HepG2 (cell line): ENCODE data around the gene LRRC28. TPM values are rescaled to one million over a fixed set of nuclear protein-coding genes. Genes with fewer than 3 reads are reported as not detected.

Experiments
- CBX5 ChIP-seq: sonication (generic); formaldehyde crosslinking; IDR thresholded peaks from 2 replicates; pipeline ENCODE4 v1.4.0; 2020; ENCODE audit warnings: missing genetic modification reagents, borderline replicate concordance
- EP300 ChIP-seq, 3 experiments: sonication (generic) in 1 of 3; formaldehyde crosslinking in 1 of 3; IDR thresholded peaks; 2 replicates each; pipeline versions ENCODE4 v1.5.1 to v1.6.1; 2011 to 2020; ENCODE audit warnings: low read depth in 2 of 3, low read length in 2 of 3, borderline replicate concordance in 1 of 3, improper control_type of control experiment in 1 of 3, mild to moderate bottlenecking in 1 of 3, missing genetic modification reagents in 1 of 3, moderate library complexity in 1 of 3
- HOMEZ ChIP-seq: IDR thresholded peaks from 2 replicates; pipeline ENCODE4 v1.6.1; 2016; ENCODE audit warnings: low read depth
- LCORL ChIP-seq, 2 experiments: fragments of 450-650 bp in 1 of 2; sonication (generic) in 1 of 2; formaldehyde crosslinking in 1 of 2; IDR thresholded peaks; 2 replicates each; pipeline versions ENCODE4 v1.5.0 to v1.6.1; 2017 to 2020; ENCODE audit warnings: antibody characterized with exemption in 1 of 2, missing genetic modification reagents in 1 of 2
- NFATC3 ChIP-seq: sonication (generic); formaldehyde crosslinking; IDR thresholded peaks from 2 replicates; pipeline ENCODE4 v1.5.1; 2020; ENCODE audit warnings: mild to moderate bottlenecking, missing genetic modification reagents
- NFE2 ChIP-seq: sonication (generic); formaldehyde crosslinking; IDR thresholded peaks from 2 replicates; pipeline ENCODE4 v1.4.0; 2020; ENCODE audit warnings: missing genetic modification reagents
- PAWR ChIP-seq: sonication (generic); formaldehyde crosslinking; IDR thresholded peaks from 2 replicates; pipeline ENCODE4 v1.4.0; 2020; ENCODE audit warnings: missing genetic modification reagents, mild to moderate bottlenecking, borderline replicate concordance
- PCBP2 ChIP-seq: fragments of 200-400 bp; formaldehyde crosslinking; optimal IDR thresholded peaks from 2 replicates; pipeline ENCODE3; 2018; ENCODE audit warnings: low read length, low read depth; ENCODE audit not compliant: poor library complexity, severe bottlenecking
- TGIF2 ChIP-seq: IDR thresholded peaks from 2 replicates; pipeline ENCODE4 v1.6.1; 2016; ENCODE audit warnings: control low read depth, missing compliant biosample characterization
- ZBTB21 ChIP-seq: sonication (generic); formaldehyde crosslinking; IDR thresholded peaks from 2 replicates; pipeline ENCODE4 v1.4.0; 2020; ENCODE audit warnings: missing genetic modification reagents
- ZBTB49 ChIP-seq: sonication (generic); formaldehyde crosslinking; IDR thresholded peaks from 2 replicates; pipeline ENCODE4 v1.4.0; 2020; ENCODE audit warnings: missing genetic modification reagents, borderline replicate concordance
- ZBTB7B ChIP-seq: sonication (generic); formaldehyde crosslinking; IDR thresholded peaks from 2 replicates; pipeline ENCODE4 v1.4.0; 2020; ENCODE audit warnings: missing genetic modification reagents
- ZMYM3 ChIP-seq: sonication (generic); formaldehyde crosslinking; IDR thresholded peaks from 2 replicates; pipeline ENCODE4 v1.5.1; 2020; ENCODE audit warnings: mild to moderate bottlenecking, missing genetic modification reagents
- ZNF17 ChIP-seq: sonication (generic); formaldehyde crosslinking; IDR thresholded peaks from 2 replicates; pipeline ENCODE4 v1.5.0; 2020; ENCODE audit warnings: mild to moderate bottlenecking, missing genetic modification reagents
- ZNF180 ChIP-seq: sonication (generic); formaldehyde crosslinking; IDR thresholded peaks from 2 replicates; pipeline ENCODE4 v1.4.0; 2020; ENCODE audit warnings: low read depth, missing genetic modification reagents, borderline replicate concordance
- ZNF3 ChIP-seq: IDR thresholded peaks from 2 replicates; pipeline ENCODE4 v1.7.0; 2017; ENCODE audit warnings: inconsistent platforms
- ZNF543 ChIP-seq: sonication (generic); formaldehyde crosslinking; IDR thresholded peaks from 2 replicates; pipeline ENCODE4 v1.4.0; 2020; ENCODE audit warnings: mild to moderate bottlenecking, missing genetic modification reagents
- ZNF672 ChIP-seq: sonication (generic); formaldehyde crosslinking; IDR thresholded peaks from 2 replicates; pipeline ENCODE4 v1.8.1; 2022; ENCODE audit warnings: missing genetic modification reagents
- ZNF766 ChIP-seq: sonication (generic); formaldehyde crosslinking; IDR thresholded peaks from 2 replicates; pipeline ENCODE4 v1.5.0; 2020; ENCODE audit warnings: missing genetic modification reagents, borderline replicate concordance
- ZNF781 ChIP-seq: sonication (generic); formaldehyde crosslinking; IDR thresholded peaks from 2 replicates; pipeline ENCODE4 v1.5.1; 2020; ENCODE audit warnings: borderline replicate concordance, mild to moderate bottlenecking, missing genetic modification reagents; ENCODE audit errors: not compliant biosample characterization
- polyA plus RNA-seq, 8 experiments: library from polyadenylated mRNA; depleted of rRNA in 3 of 8; stranded (reverse) in 7 of 8; unstranded in 1 of 8; fragments of >200 nt; fragmentation: Illumina TruSeq in 4 of 8; extraction: Trizol in 4 of 8; gene quantifications; 2 replicates each; pipeline versions ENCODE4 v1.2.1 to v1.2.3, GENCODE V29; 2011 to 2016; ENCODE audit warnings: low read depth in 4 of 8, missing spikeins in 1 of 8, mixed read lengths in 1 of 8; ENCODE audit not compliant: insufficient read depth in 1 of 8
- total RNA-seq, 5 experiments: library from RNA; depleted of rRNA; stranded (reverse); fragments of >200 nt; fragmentation: Illumina TruSeq; extraction: Trizol; gene quantifications; 2 replicates each; pipeline ENCODE4 v1.2.3, GENCODE V29; 2016; ENCODE audit warnings: low read depth in 1 of 5
- TF ChIP-seq, protein P1 (sequence below): sonication (generic); formaldehyde crosslinking; IDR thresholded peaks from 2 replicates; pipeline ENCODE4 v1.9.0; 2022; ENCODE audit warnings: low read depth, missing genetic modification reagents
- TF ChIP-seq, protein P2 (sequence below): IDR thresholded peaks from 2 replicates; pipeline ENCODE4 v1.6.1; 2012; ENCODE audit warnings: low read length, improper control_type of control experiment

Gene LRRC28
- total and polyA plus RNA-seq, 2 of the 13 experiments (the other 11 are each of a cell fraction or from before 2014, with no cell fraction given): 17.5 to 21.3 TPM

DNA sequence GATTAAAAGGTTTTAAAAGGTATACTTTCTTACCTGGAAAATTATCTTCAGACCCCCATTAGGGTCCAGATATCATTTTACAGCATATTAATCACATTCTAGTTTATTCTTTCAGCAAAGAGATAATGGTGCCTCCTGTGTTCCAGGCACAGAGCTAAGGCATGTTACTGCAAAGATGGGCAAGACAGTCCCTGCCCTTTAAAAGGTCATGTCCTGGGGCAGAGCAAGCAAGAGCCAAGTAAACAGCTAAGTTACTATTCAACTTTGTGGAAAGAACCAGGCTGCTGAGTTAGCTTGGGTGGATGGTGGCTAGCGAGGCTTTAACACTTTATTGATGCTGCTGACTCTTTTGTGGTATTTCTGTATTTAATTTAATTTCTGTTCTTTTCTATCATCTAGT is 75.0 kb downstream of the LRRC28 start (continued):
- no peak for TF ChIP-seq ZBTB7B (CRISPR knock-in tag)
- TF ChIP-seq ZNF781 (CRISPR knock-in tag): no peak
- TF ChIP-seq PAWR: no peak
- TF ChIP-seq LCORL (IDR thresholded peaks at IDR 0.05): no peak
- 0 out of 2 replicates have a peak, but pooled peaks have one; percentile 32 for TF ChIP-seq LCORL (CRISPR knock-in tag; IDR thresholded peaks at IDR 0.05)
- no peak for TF ChIP-seq CBX5
- peak; percentile 72 for TF ChIP-seq ZMYM3 (CRISPR knock-in tag)
- no peak for TF ChIP-seq ZNF3 (CRISPR knock-in tag)
- no peak for TF ChIP-seq ZNF672 (CRISPR knock-in tag)
- peak; percentile 98 for TF ChIP-seq HOMEZ
- TF ChIP-seq, protein P1, sequence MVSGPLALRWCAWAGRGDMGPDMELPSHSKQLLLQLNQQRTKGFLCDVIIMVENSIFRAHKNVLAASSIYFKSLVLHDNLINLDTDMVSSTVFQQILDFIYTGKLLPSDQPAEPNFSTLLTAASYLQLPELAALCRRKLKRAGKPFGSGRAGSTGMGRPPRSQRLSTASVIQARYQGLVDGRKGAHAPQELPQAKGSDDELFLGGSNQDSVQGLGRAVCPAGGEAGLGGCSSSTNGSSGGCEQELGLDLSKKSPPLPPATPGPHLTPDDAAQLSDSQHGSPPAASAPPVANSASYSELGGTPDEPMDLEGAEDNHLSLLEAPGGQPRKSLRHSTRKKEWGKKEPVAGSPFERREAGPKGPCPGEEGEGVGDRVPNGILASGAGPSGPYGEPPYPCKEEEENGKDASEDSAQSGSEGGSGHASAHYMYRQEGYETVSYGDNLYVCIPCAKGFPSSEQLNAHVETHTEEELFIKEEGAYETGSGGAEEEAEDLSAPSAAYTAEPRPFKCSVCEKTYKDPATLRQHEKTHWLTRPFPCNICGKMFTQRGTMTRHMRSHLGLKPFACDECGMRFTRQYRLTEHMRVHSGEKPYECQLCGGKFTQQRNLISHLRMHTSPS: no peak
- no peak for TF ChIP-seq ZNF17 (CRISPR knock-in tag)
- no peak for TF ChIP-seq NFE2 (CRISPR knock-in tag)
- TF ChIP-seq EP300 (IDR thresholded peaks at IDR 0.05; ENCODE audit: low read depth in 2 of 2, low read length in 2 of 2): peak in 1 of 2 experiments; percentile 73; a peak in 2 of 4 replicates
- TF ChIP-seq EP300 (CRISPR knock-in tag; IDR thresholded peaks at IDR 0.05; ENCODE audit: borderline replicate concordance): no peak
- no peak for TF ChIP-seq ZNF543 (CRISPR knock-in tag)
- no peak for TF ChIP-seq TGIF2
- TF ChIP-seq ZNF766 (CRISPR knock-in tag): no peak
- no peak for TF ChIP-seq NFATC3 (CRISPR knock-in tag)
- no peak for TF ChIP-seq PCBP2
- TF ChIP-seq, protein P2, sequence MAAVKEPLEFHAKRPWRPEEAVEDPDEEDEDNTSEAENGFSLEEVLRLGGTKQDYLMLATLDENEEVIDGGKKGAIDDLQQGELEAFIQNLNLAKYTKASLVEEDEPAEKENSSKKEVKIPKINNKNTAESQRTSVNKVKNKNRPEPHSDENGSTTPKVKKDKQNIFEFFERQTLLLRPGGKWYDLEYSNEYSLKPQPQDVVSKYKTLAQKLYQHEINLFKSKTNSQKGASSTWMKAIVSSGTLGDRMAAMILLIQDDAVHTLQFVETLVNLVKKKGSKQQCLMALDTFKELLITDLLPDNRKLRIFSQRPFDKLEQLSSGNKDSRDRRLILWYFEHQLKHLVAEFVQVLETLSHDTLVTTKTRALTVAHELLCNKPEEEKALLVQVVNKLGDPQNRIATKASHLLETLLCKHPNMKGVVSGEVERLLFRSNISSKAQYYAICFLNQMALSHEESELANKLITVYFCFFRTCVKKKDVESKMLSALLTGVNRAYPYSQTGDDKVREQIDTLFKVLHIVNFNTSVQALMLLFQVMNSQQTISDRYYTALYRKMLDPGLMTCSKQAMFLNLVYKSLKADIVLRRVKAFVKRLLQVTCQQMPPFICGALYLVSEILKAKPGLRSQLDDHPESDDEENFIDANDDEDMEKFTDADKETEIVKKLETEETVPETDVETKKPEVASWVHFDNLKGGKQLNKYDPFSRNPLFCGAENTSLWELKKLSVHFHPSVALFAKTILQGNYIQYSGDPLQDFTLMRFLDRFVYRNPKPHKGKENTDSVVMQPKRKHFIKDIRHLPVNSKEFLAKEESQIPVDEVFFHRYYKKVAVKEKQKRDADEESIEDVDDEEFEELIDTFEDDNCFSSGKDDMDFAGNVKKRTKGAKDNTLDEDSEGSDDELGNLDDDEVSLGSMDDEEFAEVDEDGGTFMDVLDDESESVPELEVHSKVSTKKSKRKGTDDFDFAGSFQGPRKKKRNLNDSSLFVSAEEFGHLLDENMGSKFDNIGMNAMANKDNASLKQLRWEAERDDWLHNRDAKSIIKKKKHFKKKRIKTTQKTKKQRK: no peak
- TF ChIP-seq ZNF180 (CRISPR knock-in tag): no peak
- no peak for TF ChIP-seq ZBTB49
- TF ChIP-seq ZBTB21: no peak
